ENCODE measurements around the gene MYO5B. TPM values are rescaled to one million over a fixed set of nuclear protein-coding genes. Genes with fewer than 3 reads are reported as not detected.

Gene MYO5B
- total and polyA plus RNA-seq, 10 of the 15 experiments (the other 5 are each of a cell fraction or from before 2014, with no cell fraction given) = 2.5 to 4.5 (median 3.3) TPM

GRCh38 chr18:50092245-50092805 lies 102.6 kb downstream of the MYO5B start:
- no peak overlapping the region for H2AFZ ChIP-seq (ENCODE audit: control insufficient read depth, low read depth, low read length)
- no peaks in the 10 kb centered on the region for H3K9me3 ChIP-seq (replicated peaks; ENCODE audit: control insufficient read depth, insufficient read depth, low read length)
- no peak overlapping the region for H3K9ac ChIP-seq (ENCODE audit: control insufficient read depth, insufficient read depth, low read length)
- no TSS peak for BruUV-seq (replicated peaks)
- TF ChIP-seq IKZF2 (IDR thresholded peaks at IDR 0.05) (no peak), USF2 (IDR thresholded peaks at IDR 0.05; ENCODE audit: borderline replicate concordance, low read depth, low read length) (no peak), SMAD5 (IDR thresholded peaks at IDR 0.05; ENCODE audit: low read depth) (no peak), POLR2AphosphoS2 (IDR thresholded peaks at IDR 0.05; ENCODE audit: low read depth, low read length) (no peak), RAD51 (IDR thresholded peaks at IDR 0.05) (peak; percentile 59; the same call in 1 of the 2 replicates), YBX1 (IDR thresholded peaks at IDR 0.05) (no peak), PKNOX1 (IDR thresholded peaks at IDR 0.05) (peak; percentile 22; the same call in 1 of the 2 replicates), ATF7 (IDR thresholded peaks at IDR 0.05; ENCODE audit: low read depth) (no peak)
- in situ Hi-C loops (cut with MboI) (no loop called here), intact Hi-C loops (cut with micrococcal nuclease; ENCODE audit: unreplicated experiment) (no loop called here)
- POLR2A ChIA-PET = interaction anchor here (2.2 to 2.6 kb wide), 2 partner anchors 8 to 38 kb away, joined by 8 to 9 read pairs; no protein-coding TSS in a partner anchor
- RAD21 ChIA-PET (ENCODE audit: unreplicated experiment) = interaction anchor here (1.1 to 2.3 kb wide), 2 partner anchors 97 to 102 kb away, joined by 3 to 12 read pairs; partner anchors contain the start of gene MYO5B
- peaks cover 0 to 2% of the 10 kb centered on the region in 2 experiments; a peak in 1 of 4 replicates for H3K27me3 ChIP-seq (replicated peaks in 1 of 2; ENCODE audit: control insufficient read depth in 2 of 2, insufficient read depth in 2 of 2, low read length in 1 of 2)
- DNase-seq (ENCODE audit: low read depth, low spot score) (no peak), FAIRE-seq (no peak), ATAC-seq (no peak)
- H3K79me2 ChIP-seq (ENCODE audit: control insufficient read depth, insufficient read depth, low read length) = no peaks in the 10 kb centered on the region
- SMC1A ChIA-PET (ENCODE audit: uncharacterized antibody, unreplicated experiment) = interaction anchor here (1.0 to 1.9 kb wide), 11 partner anchors 12 to 101 kb away, joined by 3 to 6 read pairs (median 3); no protein-coding TSS in a partner anchor
- no peaks in the 10 kb centered on the region for H3K36me3 ChIP-seq (ENCODE audit: control insufficient read depth in 2 of 2, insufficient read depth in 2 of 2, low read length in 1 of 2)
- CTCF ChIA-PET = interaction anchor here (1.4 to 2.6 kb wide), 3 partner anchors 8 to 16 kb away, joined by 4 to 10 read pairs (median 4); no protein-coding TSS in a partner anchor
- 2% methylated on average over 3 of the region's 3 CpGs for WGBS (ENCODE audit: insufficient coverage, insufficient replicate concordance, low lambda C conversion rate, missing lambda C conversion rate)
- no peak overlapping the region for H3K4me3 ChIP-seq
- H3K27ac ChIP-seq (ENCODE audit: control insufficient read depth, insufficient read depth) = no peak overlapping the region
- H3K4me2 ChIP-seq (ENCODE audit: control insufficient read depth, insufficient read depth) = no peak overlapping the region
- no peaks in the 10 kb centered on the region for H4K20me1 ChIP-seq (ENCODE audit: control insufficient read depth, insufficient read depth)
- H3K4me1 ChIP-seq (ENCODE audit: control insufficient read depth, insufficient read depth, low read length) = no peaks in the 10 kb centered on the region
